Mesenchymal stem cell (in vitro differentiated cells and primary cell): ENCODE results near the gene H3-3A.

Experiments used
- DNase-seq: peaks from one replicate; pipeline ENCODE4 v3.0.0-alpha.2; 2013
- H2AFZ ChIP-seq: one replicate; pipeline ENCODE4 v1.6.1; 2013; ENCODE audit warnings: low read depth, mild to moderate bottlenecking, control low read depth, inconsistent platforms, low read length, moderate library complexity
- H2AK5ac ChIP-seq: 2 replicates; pipeline ENCODE4 v1.6.1; 2013; ENCODE audit warnings: low read length, moderate library complexity, mild to moderate bottlenecking, inconsistent platforms; ENCODE audit not compliant: severe bottlenecking
- H2BK120ac ChIP-seq: one replicate; pipeline ENCODE4 v1.6.1; 2013; ENCODE audit warnings: low read depth, mild to moderate bottlenecking, inconsistent platforms, low read length, moderate library complexity
- H2BK12ac ChIP-seq, 2 experiments: one replicate each; pipeline ENCODE4 v1.6.1; 2013; ENCODE audit warnings: inconsistent platforms in 2 of 2, low read length in 2 of 2, mild to moderate bottlenecking in 2 of 2, moderate library complexity in 2 of 2, control low read depth in 1 of 2
- H2BK15ac ChIP-seq: one replicate; pipeline ENCODE4 v1.6.1; 2013; ENCODE audit warnings: mild to moderate bottlenecking, low read depth, inconsistent platforms; ENCODE audit not compliant: poor library complexity, severe bottlenecking
- H2BK5ac ChIP-seq: 2 replicates; pipeline ENCODE4 v1.6.1; 2013; ENCODE audit warnings: low read depth, mild to moderate bottlenecking, low read length, control low read depth, inconsistent platforms; ENCODE audit not compliant: poor library complexity, severe bottlenecking
- H3K14ac ChIP-seq, 2 experiments: one replicate each; pipeline ENCODE4 v1.6.1; 2013; ENCODE audit warnings: inconsistent platforms in 2 of 2, low read length in 2 of 2, control low read depth in 1 of 2, mild to moderate bottlenecking in 1 of 2, moderate library complexity in 1 of 2
- H3K18ac ChIP-seq, 2 experiments: one replicate each; pipeline ENCODE4 v1.6.1; 2013; ENCODE audit warnings: inconsistent platforms in 2 of 2, low read length in 2 of 2, control low read depth in 1 of 2, low read depth in 1 of 2, mild to moderate bottlenecking in 1 of 2
- H3K23ac ChIP-seq, 2 experiments: one replicate each; pipeline ENCODE4 v1.6.1; 2013; ENCODE audit warnings: inconsistent platforms in 2 of 2, low read length in 2 of 2, mild to moderate bottlenecking in 2 of 2, moderate library complexity in 2 of 2, control low read depth in 1 of 2
- H3K27ac ChIP-seq: 2 replicates; pipeline ENCODE4 v1.5.1; 2013; ENCODE audit warnings: mild to moderate bottlenecking, moderate library complexity, low read length, control low read depth, inconsistent platforms; ENCODE audit not compliant: poor library complexity, severe bottlenecking
- H3K27me3 ChIP-seq, 2 experiments: 2 replicates each; pipeline versions ENCODE4 v1.6.1 to v1.7.0; 2013; ENCODE audit warnings: low read length in 2 of 2, mild to moderate bottlenecking in 2 of 2, moderate library complexity in 2 of 2, control low read depth in 1 of 2, inconsistent platforms in 1 of 2; ENCODE audit not compliant: control insufficient read depth in 1 of 2, insufficient read depth in 1 of 2
- H3K36me3 ChIP-seq, 2 experiments: 2 replicates each; pipeline versions ENCODE4 v1.6.1 to v1.7.0; 2013; ENCODE audit warnings: low read length in 2 of 2, control low read depth in 1 of 2, inconsistent platforms in 1 of 2, low read depth in 1 of 2, mild to moderate bottlenecking in 1 of 2; ENCODE audit not compliant: insufficient read depth in 2 of 2, control insufficient read depth in 1 of 2
- H3K4ac ChIP-seq, 2 experiments: one replicate each; pipeline ENCODE4 v1.6.1; 2013; ENCODE audit warnings: inconsistent platforms in 2 of 2, low read length in 2 of 2, mild to moderate bottlenecking in 2 of 2, moderate library complexity in 2 of 2, control low read depth in 1 of 2, low read depth in 1 of 2
- H3K4me1 ChIP-seq: 2 replicates; pipeline ENCODE4 v1.6.1; 2013; ENCODE audit warnings: low read depth, low read length, control low read depth; ENCODE audit not compliant: control insufficient read depth, insufficient read depth
- H3K4me2 ChIP-seq: 2 replicates; pipeline ENCODE4 v1.6.1; 2013; ENCODE audit warnings: low read length, mild to moderate bottlenecking, inconsistent platforms; ENCODE audit not compliant: poor library complexity, severe bottlenecking
- H3K4me3 ChIP-seq, 2 experiments: 2 replicates each; pipeline versions ENCODE4 v1.5.1 to v1.7.0; 2013; ENCODE audit warnings: low read length in 2 of 2, mild to moderate bottlenecking in 2 of 2, control low read depth in 1 of 2, low read depth in 1 of 2; ENCODE audit not compliant: insufficient read depth in 1 of 2
- H3K79me1 ChIP-seq: replicated peaks from 2 replicates; pipeline ENCODE4 v1.6.1; 2013; ENCODE audit warnings: mild to moderate bottlenecking, control low read depth, low read length, inconsistent platforms; ENCODE audit not compliant: poor library complexity, severe bottlenecking
- H3K9ac ChIP-seq: 2 replicates; pipeline ENCODE4 v1.7.0; 2013; ENCODE audit warnings: mild to moderate bottlenecking, low read length, moderate library complexity
- H3K9me3 ChIP-seq: 2 replicates; pipeline ENCODE4 v1.7.0; 2013; ENCODE audit warnings: mild to moderate bottlenecking, low read length; ENCODE audit not compliant: control insufficient read depth
- H4K8ac ChIP-seq: one replicate; pipeline ENCODE4 v1.6.1; 2013; ENCODE audit warnings: inconsistent platforms, mild to moderate bottlenecking, low read length, moderate library complexity
- H4K91ac ChIP-seq: one replicate; pipeline ENCODE4 v1.6.1; 2013; ENCODE audit warnings: mild to moderate bottlenecking, low read length, inconsistent platforms
- WGBS: methylation state at CpG from one replicate; pipeline ENCODE4 v1.1.7; 2013; ENCODE audit warnings: mixed read lengths; 5-methylcytosine and 5-hydroxymethylcytosine counted together

The H3-3A gene

DNA sequence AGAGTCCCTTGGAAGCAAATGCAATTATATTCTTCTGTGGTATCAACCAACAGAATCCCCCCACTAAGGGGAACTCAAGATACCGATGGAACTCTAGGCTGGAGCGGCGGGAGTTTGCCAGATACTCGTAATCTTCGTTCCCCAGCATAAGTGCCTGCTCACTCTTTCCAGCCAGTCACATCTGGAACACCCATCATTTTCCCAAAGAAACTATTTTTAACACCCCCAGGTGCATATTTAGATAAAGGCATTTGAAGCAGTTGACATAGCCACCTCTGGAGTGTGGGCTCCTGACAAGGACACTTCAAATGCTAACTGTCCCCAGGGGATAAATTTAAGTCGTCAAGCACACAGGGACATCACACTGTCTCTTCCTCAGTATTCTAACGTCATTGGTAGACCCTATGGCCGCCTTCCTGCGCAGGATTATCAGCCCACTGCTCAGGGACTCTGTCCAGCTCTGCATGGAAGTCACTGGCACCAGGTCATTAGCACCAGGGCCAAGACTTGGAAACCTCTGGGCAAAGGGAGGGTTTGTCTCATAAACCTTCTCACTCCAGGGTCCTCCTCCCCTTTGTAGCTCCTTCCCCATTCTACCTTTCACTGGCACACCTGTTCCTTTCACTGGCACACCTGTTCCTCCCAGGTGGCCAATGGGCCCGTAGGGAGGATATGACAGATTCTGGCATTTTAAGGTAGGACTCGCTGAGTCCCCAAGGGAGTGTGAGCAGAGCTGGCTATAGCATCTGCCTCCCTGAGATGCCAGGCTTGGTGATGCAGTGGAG lies 48.8 kb downstream of the H3-3A start:
- H3K4me3 ChIP-seq, result peak overlapping the region in 1 of 2 experiments; percentile 78
- peak overlapping the region; percentile 83 for H3K9ac ChIP-seq
- H2BK12ac ChIP-seq, result peak overlapping the region in 1 of 2 experiments; percentile 25
- H2BK15ac ChIP-seq, result no peak overlapping the region
- no peak overlapping the region for H2AK5ac ChIP-seq
- H2AFZ ChIP-seq, result no peak overlapping the region
- H3K36me3 ChIP-seq, result no peaks in the 10 kb centered on the region
- H4K91ac ChIP-seq, result no peak overlapping the region
- no peaks in the 10 kb centered on the region for H3K79me1 ChIP-seq
- no peak overlapping the region for H3K23ac ChIP-seq
- H3K4ac ChIP-seq, result no peak overlapping the region
- H3K4me1 ChIP-seq, result peaks cover 14% of the 10 kb centered on the region
- no peaks in the 10 kb centered on the region for H3K27me3 ChIP-seq
- peak overlapping the region; percentile 89 to 94 for H3K18ac ChIP-seq
- peak overlapping the region; percentile 61 for H3K27ac ChIP-seq
- H2BK120ac ChIP-seq, result no peak overlapping the region
- 24% methylated on average over 11 of the region's 11 CpGs for WGBS
- H3K14ac ChIP-seq, result no peak overlapping the region
- peak overlapping the region; percentile 75 for H3K4me2 ChIP-seq
- no peak for DNase-seq
- H2BK5ac ChIP-seq, result no peak overlapping the region
- peak overlapping the region; percentile 14 for H4K8ac ChIP-seq
- H3K9me3 ChIP-seq, result no peaks in the 10 kb centered on the region

DNA sequence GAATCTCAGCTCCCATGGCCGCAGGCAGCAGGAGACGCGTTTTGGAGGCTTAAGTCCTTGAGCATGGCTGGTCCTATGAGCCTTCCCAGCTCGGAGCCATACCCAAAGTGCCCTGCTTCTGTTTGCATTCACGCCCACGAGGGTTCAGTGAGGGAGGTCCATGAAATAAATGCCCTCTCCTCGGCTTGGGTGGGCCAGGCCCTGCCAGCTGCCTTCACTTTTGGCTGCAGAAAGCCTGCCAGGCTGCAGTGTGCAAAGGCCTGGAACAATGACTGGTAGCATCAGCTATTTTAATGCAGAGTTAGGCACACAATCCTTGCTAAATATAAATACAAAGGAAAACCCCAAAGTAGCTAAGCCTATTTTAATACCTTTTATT lies 49.4 kb downstream of the H3-3A start:
- no peak overlapping the region for H4K8ac ChIP-seq

DNA sequence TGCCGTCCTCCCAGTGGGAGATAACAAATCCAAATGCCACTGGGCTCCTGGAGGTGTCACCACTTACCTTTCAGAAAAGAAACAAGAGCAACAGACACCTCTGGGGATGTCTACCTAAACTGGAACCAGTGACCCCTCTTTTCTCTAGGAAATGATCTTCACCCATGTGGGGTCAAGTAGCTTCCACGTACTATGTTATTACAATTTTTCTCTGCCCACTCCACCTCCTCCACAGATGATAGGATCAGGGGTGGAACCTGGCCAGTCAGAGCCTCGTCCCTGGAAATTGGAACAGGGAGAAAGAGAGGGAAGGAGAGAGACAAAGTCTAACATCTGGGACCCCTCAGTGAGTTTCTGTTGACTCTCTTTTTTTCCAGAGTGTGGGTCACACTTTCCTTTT lies 50.1 kb downstream of the H3-3A start:
- no peak overlapping the region for H2AFZ ChIP-seq
- H3K79me1 ChIP-seq, result no peaks in the 10 kb centered on the region
- no peak overlapping the region for H3K14ac ChIP-seq
- no peak overlapping the region for H2BK15ac ChIP-seq
- H3K27ac ChIP-seq, result no peak overlapping the region
- no peak overlapping the region for H2BK12ac ChIP-seq
- WGBS, result 80% methylated on average over 2 of the region's 3 CpGs
- no peak overlapping the region for H2BK120ac ChIP-seq
- no peak overlapping the region for H3K9ac ChIP-seq
- peaks cover 14% of the 10 kb centered on the region for H3K4me1 ChIP-seq
- no peak overlapping the region for H3K18ac ChIP-seq
- H3K36me3 ChIP-seq, result no peaks in the 10 kb centered on the region
- H4K8ac ChIP-seq, result no peak overlapping the region
- no peak overlapping the region for H2BK5ac ChIP-seq
- no peak overlapping the region for H3K4me2 ChIP-seq
- H3K4ac ChIP-seq, result no peak overlapping the region
- H4K91ac ChIP-seq, result no peak overlapping the region
- no peak overlapping the region for H3K4me3 ChIP-seq
- H3K23ac ChIP-seq, result no peak overlapping the region
- H3K9me3 ChIP-seq, result no peaks in the 10 kb centered on the region
- no peak overlapping the region for H2AK5ac ChIP-seq
- no peaks in the 10 kb centered on the region for H3K27me3 ChIP-seq
- no peak for DNase-seq

More for the DNA sequence above, 49.4 kb downstream of the H3-3A start:
- no peaks in the 10 kb centered on the region for H3K36me3 ChIP-seq
- no peaks in the 10 kb centered on the region for H3K9me3 ChIP-seq
- no peak overlapping the region for H3K4ac ChIP-seq
- peaks cover 14% of the 10 kb centered on the region for H3K4me1 ChIP-seq
- H3K23ac ChIP-seq, result no peak overlapping the region
- peak overlapping the region in 1 of 2 experiments; percentile 14 for H3K18ac ChIP-seq
- no peak overlapping the region for H2AK5ac ChIP-seq
- H2AFZ ChIP-seq, result no peak overlapping the region
- no peaks in the 10 kb centered on the region for H3K27me3 ChIP-seq
- no peak overlapping the region for H3K9ac ChIP-seq
- peak overlapping the region in 1 of 2 experiments; percentile 15 for H2BK12ac ChIP-seq
- H3K27ac ChIP-seq, result no peak overlapping the region
- H3K14ac ChIP-seq, result no peak overlapping the region
- H3K4me3 ChIP-seq, result no peak overlapping the region
- no peak overlapping the region for H4K91ac ChIP-seq
- 69% methylated on average over 7 of the region's 7 CpGs for WGBS
- no peak for DNase-seq
- H2BK5ac ChIP-seq, result no peak overlapping the region
- H3K79me1 ChIP-seq, result no peaks in the 10 kb centered on the region
- H3K4me2 ChIP-seq, result no peak overlapping the region
- no peak overlapping the region for H2BK15ac ChIP-seq
- no peak overlapping the region for H2BK120ac ChIP-seq

DNA sequence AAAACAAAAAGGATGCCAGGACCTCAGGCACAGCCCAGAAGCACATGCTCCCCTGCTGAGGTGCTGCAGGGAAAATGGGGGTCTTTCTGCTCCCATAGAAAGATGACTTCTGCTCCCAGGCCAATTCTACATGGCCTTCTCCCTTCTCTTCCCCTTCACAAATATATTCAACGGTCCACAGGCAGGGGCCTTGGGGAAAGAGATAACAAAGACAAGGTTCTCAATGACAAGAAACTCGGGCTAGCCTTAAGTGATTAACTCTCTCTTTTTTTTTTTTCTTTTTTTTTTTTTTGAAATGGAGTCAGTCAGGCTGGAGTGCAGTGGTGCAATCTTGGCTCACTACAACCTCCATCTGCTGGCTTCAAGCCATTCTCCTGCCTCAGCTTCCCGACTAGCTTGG lies 54.2 kb downstream of the H3-3A start:
- H3K4me1 ChIP-seq, result peaks cover 6% of the 10 kb centered on the region
- no peak overlapping the region for H2BK120ac ChIP-seq
- WGBS, result 90% methylated on average over 3 of the region's 3 CpGs
- no peak overlapping the region for H3K18ac ChIP-seq
- H3K23ac ChIP-seq, result no peak overlapping the region
- no peak overlapping the region for H2AFZ ChIP-seq
- H2AK5ac ChIP-seq, result no peak overlapping the region
- H3K9ac ChIP-seq, result no peak overlapping the region
- H3K79me1 ChIP-seq, result no peaks in the 10 kb centered on the region
- H3K4me3 ChIP-seq, result no peak overlapping the region
- H2BK15ac ChIP-seq, result no peak overlapping the region
- H4K91ac ChIP-seq, result no peak overlapping the region
- no peak overlapping the region for H3K27ac ChIP-seq
- no peaks in the 10 kb centered on the region for H3K36me3 ChIP-seq
- H3K4me2 ChIP-seq, result no peak overlapping the region
- no peaks in the 10 kb centered on the region for H3K9me3 ChIP-seq
- no peak overlapping the region for H2BK5ac ChIP-seq
- H3K14ac ChIP-seq, result no peak overlapping the region
- no peak overlapping the region for H3K4ac ChIP-seq
- H2BK12ac ChIP-seq, result no peak overlapping the region
- no peak overlapping the region for H4K8ac ChIP-seq
- no peak for DNase-seq
- peaks cover 0 to 21% of the 10 kb centered on the region in 2 experiments for H3K27me3 ChIP-seq
